Neural progenitor cell (in vitro differentiated cells): Measurements from ENCODE around the gene FJX1. TPM values are rescaled to one million over a fixed set of nuclear protein-coding genes. Genes with fewer than 3 reads are reported as not detected.
A peak's percentile ranks its signal among the peaks of the same experiment; 100 is the strongest.

Source experiments
- DNase-seq: peaks from one replicate; pipeline ENCODE4 v3.0.0-alpha.2; 2016; ENCODE audit warnings: low spot score
- H2AFZ ChIP-seq: fragments of 200-600 bp; sonication (generic); replicated peaks from 2 replicates; pipeline ENCODE4 v1.6.1; 2016; ENCODE audit warnings: antibody characterized with exemption
- H3F3A ChIP-seq: fragments of 200-600 bp; sonication (generic); 2 replicates; pipeline ENCODE4 v1.6.1; 2016; ENCODE audit warnings: antibody characterized with exemption, low read depth
- H3K27ac ChIP-seq: fragments of 200-600 bp; sonication (generic); 2 replicates; pipeline ENCODE4 v1.5.1; 2016; ENCODE audit warnings: mild to moderate bottlenecking
- H3K27me3 ChIP-seq: fragments of 200-600 bp; sonication (generic); 2 replicates; pipeline ENCODE4 v1.6.1; 2016; ENCODE audit warnings: mild to moderate bottlenecking, moderate library complexity
- H3K36me3 ChIP-seq: fragments of 200-600 bp; sonication (generic); 2 replicates; pipeline ENCODE4 v1.5.1; 2016
- H3K4me1 ChIP-seq: fragments of 200-600 bp; sonication (generic); 2 replicates; pipeline ENCODE4 v1.6.1; 2016; ENCODE audit warnings: mixed run types
- H3K4me2 ChIP-seq: fragments of 200-600 bp; sonication (generic); 2 replicates; pipeline ENCODE4 v1.6.1; 2016
- H3K4me3 ChIP-seq: fragments of 200-600 bp; sonication (generic); 2 replicates; pipeline ENCODE4 v1.5.1; 2016
- H3K79me2 ChIP-seq: fragments of 200-600 bp; sonication (generic); 2 replicates; pipeline ENCODE4 v1.6.1; 2016; ENCODE audit warnings: low read depth
- H3K9ac ChIP-seq: fragments of 200-600 bp; sonication (generic); 2 replicates; pipeline ENCODE4 v1.6.1; 2016
- H3K9me3 ChIP-seq: fragments of 200-600 bp; sonication (generic); 2 replicates; pipeline ENCODE4 v1.5.1; 2016; ENCODE audit warnings: low read depth
- H4K20me1 ChIP-seq: fragments of 200-600 bp; sonication (generic); 2 replicates; pipeline ENCODE4 v1.6.1; 2016; ENCODE audit warnings: low read depth
- H3K27ac Mint-ChIP-seq: 3 replicates; pipeline ENCODE4 v1.8.0; 2021; ENCODE audit warnings: mixed read lengths
- H3K27me3 Mint-ChIP-seq: 2 replicates; pipeline ENCODE4 v1.8.0; 2022; ENCODE audit warnings: low read depth, mild to moderate bottlenecking, inconsistent platforms, moderate library complexity, mixed read lengths; ENCODE audit not compliant: insufficient read depth
- H3K36me3 Mint-ChIP-seq: 3 replicates; pipeline ENCODE4 v1.8.0; 2021; ENCODE audit warnings: mixed read lengths
- H3K4me1 Mint-ChIP-seq: 3 replicates; pipeline ENCODE4 v1.8.0; 2021; ENCODE audit warnings: mixed read lengths
- H3K4me3 Mint-ChIP-seq: 3 replicates; pipeline ENCODE4 v1.8.0; 2021; ENCODE audit warnings: mild to moderate bottlenecking, moderate library complexity, mixed read lengths
- H3K9me3 Mint-ChIP-seq: 3 replicates; pipeline ENCODE4 v1.8.0; 2020; ENCODE audit warnings: mixed read lengths
- EZH2 ChIP-seq: fragments of 200-600 bp; sonication (generic); IDR thresholded peaks from 2 replicates; pipeline ENCODE4 v1.6.1; 2017; ENCODE audit warnings: antibody characterized with exemption, mild to moderate bottlenecking, moderate library complexity
- EZH2phosphoT487 ChIP-seq: fragments of 200-600 bp; sonication (generic); IDR thresholded peaks from 2 replicates; pipeline ENCODE4 v1.6.1; 2017; ENCODE audit warnings: antibody characterized with exemption
- total RNA-seq: library from RNA; depleted of rRNA; stranded (reverse); fragments of >200 nt; gene quantifications from 2 replicates; pipeline ENCODE4 v1.2.3, GENCODE V29; 2015; ENCODE audit warnings: low replicate concordance
- TF ChIP-seq, protein P1 (sequence below): fragments of 200-600 bp; sonication (generic); IDR thresholded peaks from 2 replicates; pipeline ENCODE4 v1.5.1; 2017; ENCODE audit warnings: antibody characterized with exemption, mild to moderate bottlenecking

The FJX1 gene
- total RNA-seq, 1 donor from 2014 or later: 53.3 TPM

DNA sequence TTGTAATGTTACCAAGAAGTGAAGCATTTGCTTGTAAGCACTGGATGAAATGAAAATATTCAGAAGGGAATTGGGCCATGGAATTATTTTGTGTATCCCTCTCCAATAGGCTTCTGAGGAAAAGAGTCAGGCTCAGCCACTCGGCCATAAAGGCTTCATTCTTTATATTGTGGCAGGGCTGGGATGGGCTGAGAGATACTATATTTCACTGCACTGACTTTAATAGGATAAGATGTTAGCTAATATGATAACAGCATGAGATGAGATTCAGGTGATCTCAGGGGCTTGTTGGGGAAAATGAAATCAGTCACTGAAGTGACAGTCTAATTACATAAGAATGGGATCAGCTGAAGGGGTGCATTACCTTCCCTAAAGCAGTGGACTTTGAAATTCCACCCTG lies 37.0 kb downstream of the FJX1 start:
- no peak for TF ChIP-seq EZH2phosphoT487
- TF ChIP-seq, protein P1, sequence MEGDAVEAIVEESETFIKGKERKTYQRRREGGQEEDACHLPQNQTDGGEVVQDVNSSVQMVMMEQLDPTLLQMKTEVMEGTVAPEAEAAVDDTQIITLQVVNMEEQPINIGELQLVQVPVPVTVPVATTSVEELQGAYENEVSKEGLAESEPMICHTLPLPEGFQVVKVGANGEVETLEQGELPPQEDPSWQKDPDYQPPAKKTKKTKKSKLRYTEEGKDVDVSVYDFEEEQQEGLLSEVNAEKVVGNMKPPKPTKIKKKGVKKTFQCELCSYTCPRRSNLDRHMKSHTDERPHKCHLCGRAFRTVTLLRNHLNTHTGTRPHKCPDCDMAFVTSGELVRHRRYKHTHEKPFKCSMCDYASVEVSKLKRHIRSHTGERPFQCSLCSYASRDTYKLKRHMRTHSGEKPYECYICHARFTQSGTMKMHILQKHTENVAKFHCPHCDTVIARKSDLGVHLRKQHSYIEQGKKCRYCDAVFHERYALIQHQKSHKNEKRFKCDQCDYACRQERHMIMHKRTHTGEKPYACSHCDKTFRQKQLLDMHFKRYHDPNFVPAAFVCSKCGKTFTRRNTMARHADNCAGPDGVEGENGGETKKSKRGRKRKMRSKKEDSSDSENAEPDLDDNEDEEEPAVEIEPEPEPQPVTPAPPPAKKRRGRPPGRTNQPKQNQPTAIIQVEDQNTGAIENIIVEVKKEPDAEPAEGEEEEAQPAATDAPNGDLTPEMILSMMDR: no peak
- no peak for TF ChIP-seq EZH2
- Mint-ChIP-seq H3K9me3 (no peaks in the 10 kb centered on the region), H3K27me3 (peaks cover 2% of the 10 kb centered on the region), H3K4me3 (peak overlapping the region; percentile 70), H3K4me1 (peaks cover 37% of the 10 kb centered on the region), H3K27ac (peak overlapping the region; percentile 43), H3K36me3 (no peaks in the 10 kb centered on the region)
- peaks cover 25% of the 10 kb centered on the region for H3K4me1 ChIP-seq
- DNase-seq: no peak
- H2AFZ ChIP-seq: no peak overlapping the region
- no peaks in the 10 kb centered on the region for H3K9me3 ChIP-seq
- peak overlapping the region; percentile 80 for H3K4me2 ChIP-seq
- H3K4me3 ChIP-seq: peak overlapping the region; percentile 43
- peaks cover 20% of the 10 kb centered on the region for H3F3A ChIP-seq
- no peaks in the 10 kb centered on the region for H3K79me2 ChIP-seq
- H3K27ac ChIP-seq: no peak overlapping the region
- H3K27me3 ChIP-seq: peaks cover 87% of the 10 kb centered on the region
- no peaks in the 10 kb centered on the region for H3K36me3 ChIP-seq
- H3K9ac ChIP-seq: no peak overlapping the region
- no peaks in the 10 kb centered on the region for H4K20me1 ChIP-seq

DNA sequence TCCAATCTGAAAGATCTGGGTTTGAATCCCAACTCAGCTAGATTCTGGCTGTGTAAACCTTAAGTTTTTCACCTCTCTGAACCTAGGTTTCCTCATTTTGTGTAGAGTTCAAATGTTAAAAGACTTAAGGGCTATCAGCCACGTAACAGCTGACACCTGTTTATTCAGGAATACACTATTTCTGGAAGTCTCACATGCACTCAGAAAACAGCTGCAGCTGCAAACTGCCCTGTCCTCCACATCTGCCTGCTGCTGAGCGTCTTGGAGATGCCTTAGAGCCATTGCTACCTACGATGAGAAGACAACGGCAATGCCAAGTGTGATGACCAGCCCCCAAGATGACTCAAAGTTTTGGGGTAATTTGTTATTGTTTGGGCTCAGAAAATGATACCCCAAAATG lies 37.6 kb downstream of the FJX1 start:
- Histone ChIP-seq H3K27me3 (peaks cover 88% of the 10 kb centered on the region), H2AFZ (no peak overlapping the region), H3K4me1 (peaks cover 25% of the 10 kb centered on the region), H3K4me2 (peak overlapping the region; percentile 80), H3K27ac (no peak overlapping the region), H3K9ac (no peak overlapping the region), H3K36me3 (no peaks in the 10 kb centered on the region), H3F3A (peaks cover 20% of the 10 kb centered on the region), H3K79me2 (no peaks in the 10 kb centered on the region), H4K20me1 (no peaks in the 10 kb centered on the region), H3K9me3 (no peaks in the 10 kb centered on the region), H3K4me3 (no peak overlapping the region)
- TF ChIP-seq EZH2: no peak
- TF ChIP-seq, protein P1: no peak
- TF ChIP-seq EZH2phosphoT487: no peak
- Mint-ChIP-seq H3K27me3 (peaks cover 4% of the 10 kb centered on the region), H3K27ac (no peak overlapping the region), H3K4me3 (no peak overlapping the region), H3K36me3 (no peaks in the 10 kb centered on the region), H3K9me3 (no peaks in the 10 kb centered on the region), H3K4me1 (peaks cover 31% of the 10 kb centered on the region)
- no peak for DNase-seq

DNA sequence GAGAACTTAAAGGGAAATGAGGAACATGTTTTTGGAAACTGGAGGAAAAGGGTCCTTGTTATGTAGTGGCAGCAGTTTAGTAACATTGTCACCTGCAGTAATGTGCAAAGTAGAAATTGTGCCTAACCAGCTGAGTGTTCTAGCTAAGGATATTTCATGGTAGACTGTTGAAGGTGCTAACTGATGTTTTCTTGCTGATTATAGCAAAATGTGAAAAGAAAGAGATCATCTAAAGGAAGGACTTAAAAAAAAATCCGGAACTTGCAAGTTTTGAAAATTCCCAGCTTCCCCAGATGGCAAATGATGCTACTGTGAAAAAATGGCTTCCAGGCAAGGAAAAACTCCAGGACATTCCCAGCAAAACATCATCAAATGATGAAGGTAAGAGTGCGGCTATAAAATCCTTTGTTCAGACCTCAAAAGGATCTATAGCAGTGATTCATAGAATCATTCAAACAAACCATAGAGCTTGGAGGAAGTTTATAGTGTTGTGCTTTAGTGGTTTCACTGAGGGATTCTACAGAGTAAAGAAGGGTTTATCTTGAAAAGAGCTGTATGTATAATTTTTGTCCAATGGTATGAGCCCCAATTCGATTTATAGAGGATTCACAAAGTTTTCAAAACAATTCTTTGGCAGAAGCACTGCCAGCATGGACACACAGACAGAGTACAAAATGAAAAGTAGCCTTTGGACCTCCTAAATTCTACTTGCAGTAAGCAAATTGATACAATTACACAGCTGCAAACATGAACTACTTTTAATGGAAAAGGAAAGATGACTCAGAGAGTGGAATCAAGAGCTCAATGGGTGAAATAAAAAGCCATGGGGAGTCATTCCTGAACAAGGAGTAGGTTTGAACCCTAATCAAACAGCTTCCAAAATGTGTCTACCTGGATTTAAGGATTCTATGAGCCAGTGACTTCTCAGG lies 40.0 kb downstream of the FJX1 start:
- Mint-ChIP-seq H3K4me3 (no peak overlapping the region), H3K36me3 (peaks cover 2% of the 10 kb centered on the region), H3K27ac (no peak overlapping the region), H3K9me3 (peaks cover 7% of the 10 kb centered on the region), H3K4me1 (peaks cover 49% of the 10 kb centered on the region), H3K27me3 (peaks cover 6% of the 10 kb centered on the region)
- H4K20me1 ChIP-seq: no peaks in the 10 kb centered on the region
- peaks cover 80% of the 10 kb centered on the region for H3K27me3 ChIP-seq
- peaks cover 31% of the 10 kb centered on the region for H3K4me1 ChIP-seq
- H3K9me3 ChIP-seq: no peaks in the 10 kb centered on the region
- H3K36me3 ChIP-seq: no peaks in the 10 kb centered on the region
- H3K9ac ChIP-seq: no peak overlapping the region
- TF ChIP-seq EZH2: no peak
- TF ChIP-seq, protein P1: no peak
- no peak for TF ChIP-seq EZH2phosphoT487
- H2AFZ ChIP-seq: no peak overlapping the region
- peaks cover 35% of the 10 kb centered on the region for H3F3A ChIP-seq
- no peak overlapping the region for H3K4me3 ChIP-seq
- no peak overlapping the region for H3K4me2 ChIP-seq
- peaks cover 2% of the 10 kb centered on the region for H3K79me2 ChIP-seq
- no peak for DNase-seq
- no peak overlapping the region for H3K27ac ChIP-seq
